ENCODE results near the gene PM20D1.

- TF ChIP-seq CTCF (IDR thresholded peaks at IDR 0.05) (no peak), POLR2A (IDR thresholded peaks at IDR 0.05) (no peak)
Measured at GRCh38 chr1:205803986-205804385, 45.9 kb downstream of the PM20D1 start.

Data from body of pancreas (tissue), 4 donors.